ENCODE data around the gene GRM8.
"Not testable (repeated sequence)": the region's sequence is repeated elsewhere in the genome, so short reads cannot be mapped to it uniquely, and the experiment has no call there.

The GRM8 gene

GRCh38 chr7:127021857-127022256 is 230.9 kb downstream of the GRM8 start:
- DNase-seq = no peak

DNA sequence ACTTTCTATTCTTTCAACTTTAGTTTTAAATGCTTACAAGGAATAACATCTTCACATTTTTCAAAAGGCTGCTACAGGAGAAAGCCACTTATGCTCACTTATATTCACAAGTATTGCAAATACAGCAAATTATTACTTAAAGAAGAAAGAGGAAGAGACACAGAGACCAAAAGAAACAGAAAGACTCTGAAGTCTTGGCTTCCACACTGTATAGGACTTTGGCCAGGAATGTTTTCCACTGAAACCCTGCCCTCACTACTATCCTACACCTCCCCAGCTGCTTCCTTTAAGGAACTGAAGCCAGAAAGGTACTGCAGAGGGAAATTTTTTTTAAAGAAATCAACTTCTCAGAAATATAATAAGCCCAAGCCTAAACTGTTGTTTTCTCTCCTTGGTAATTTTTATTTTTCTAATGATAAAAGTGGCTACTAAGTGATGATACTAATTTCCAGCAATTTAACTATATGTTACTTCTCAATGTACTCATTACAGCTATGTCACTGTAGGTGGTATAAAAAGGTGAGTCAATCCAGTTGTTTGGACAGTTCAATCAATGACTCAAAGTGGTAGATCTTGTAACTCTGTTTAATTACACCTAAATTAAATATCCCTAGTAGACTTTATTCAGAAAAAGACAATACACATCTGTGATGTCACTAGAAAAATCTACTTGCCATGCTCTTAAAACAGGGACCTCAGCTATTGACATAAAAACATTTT is 231.6 kb downstream of the GRM8 start:
- no peak for DNase-seq

DNA sequence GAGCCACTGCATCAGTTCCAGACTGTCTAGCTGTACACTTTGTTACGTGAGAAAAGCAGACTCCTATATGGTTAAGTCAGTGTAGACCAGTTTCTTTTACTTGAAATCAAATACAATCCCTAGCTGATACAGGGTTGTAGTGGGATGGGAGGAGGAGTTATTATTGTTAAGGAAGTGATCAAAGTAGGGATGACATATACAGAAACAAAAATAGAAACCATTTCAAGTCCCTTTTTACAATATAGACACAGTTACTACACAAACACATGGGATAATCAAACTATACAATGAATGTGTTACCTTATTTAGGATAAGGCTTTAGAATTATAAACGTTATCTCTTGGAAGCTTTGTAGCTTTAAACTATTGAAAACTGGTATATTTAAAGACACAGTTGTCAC is 233.9 kb downstream of the GRM8 start:
- DNase-seq = no peak

DNA sequence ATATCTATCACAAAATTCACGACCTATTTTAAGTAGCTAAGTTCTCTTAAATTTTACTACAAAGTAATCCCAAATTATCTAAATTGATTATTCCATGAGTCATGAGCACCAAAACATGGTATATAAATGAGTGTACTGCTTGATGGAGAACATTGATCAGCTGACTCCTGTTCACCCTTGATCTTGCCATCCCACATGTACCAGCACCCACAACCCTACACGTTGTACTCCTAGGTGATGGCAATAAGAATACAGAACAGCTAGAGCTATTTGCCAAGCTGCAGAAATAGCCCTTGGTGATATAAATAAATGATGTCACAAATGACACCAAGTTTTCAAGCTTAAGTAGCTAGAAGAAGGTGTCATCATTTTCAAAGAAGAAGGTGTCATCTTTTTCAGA is 235.5 kb downstream of the GRM8 start:
- DNase-seq = no peak

DNA sequence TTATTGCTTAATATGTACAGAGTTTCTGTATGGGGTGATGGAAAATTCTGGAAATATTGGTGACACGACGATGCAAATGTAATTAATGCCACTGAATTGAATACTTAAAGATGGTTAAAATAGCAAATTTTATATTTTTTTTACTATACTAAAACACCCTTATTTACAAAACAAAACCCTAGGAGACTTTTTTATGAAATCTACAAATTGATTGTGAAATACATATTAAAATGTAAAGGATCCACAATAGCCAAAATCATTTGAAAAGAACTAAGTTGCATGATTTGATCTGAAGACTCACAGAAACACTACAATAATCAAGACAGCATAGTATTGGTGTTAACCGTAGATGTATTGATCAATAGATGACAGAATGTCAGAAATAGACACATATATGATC is 252.0 kb downstream of the GRM8 start:
- DNase-seq = no peak

DNA sequence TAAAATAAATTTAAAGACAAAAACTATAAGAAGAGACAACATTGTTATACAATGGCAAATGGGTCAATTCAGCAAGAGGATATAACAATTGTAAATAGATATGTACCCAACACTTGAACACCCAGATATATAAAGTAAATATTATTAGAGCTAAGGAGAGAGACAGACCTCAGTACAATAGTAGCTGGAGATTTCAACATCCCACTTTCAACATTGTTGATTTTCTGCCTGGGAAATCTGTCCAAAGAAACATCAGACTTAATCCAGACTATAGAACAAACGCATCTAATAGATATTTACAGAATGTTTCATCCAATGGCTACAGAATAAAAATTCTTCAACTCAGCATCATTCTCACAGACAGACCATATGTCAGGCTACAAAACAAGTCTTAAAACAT is 256.1 kb downstream of the GRM8 start:
- DNase-seq = no peak

- no peak for DNase-seq
Measured at GRCh38 chr7:126993626-126994213, 259.0 kb downstream of the GRM8 start.

- DNase-seq = no peak
Measured at GRCh38 chr7:126988022-126988421, 264.7 kb downstream of the GRM8 start.

- no peak for DNase-seq
Measured at GRCh38 chr7:126979722-126980121, 273.0 kb downstream of the GRM8 start.

- no peak for DNase-seq
Measured at GRCh38 chr7:126978865-126979264, 273.9 kb downstream of the GRM8 start.

GRCh38 chr7:126973066-126973465 is 279.7 kb downstream of the GRM8 start:
- DNase-seq = no peak

DNA sequence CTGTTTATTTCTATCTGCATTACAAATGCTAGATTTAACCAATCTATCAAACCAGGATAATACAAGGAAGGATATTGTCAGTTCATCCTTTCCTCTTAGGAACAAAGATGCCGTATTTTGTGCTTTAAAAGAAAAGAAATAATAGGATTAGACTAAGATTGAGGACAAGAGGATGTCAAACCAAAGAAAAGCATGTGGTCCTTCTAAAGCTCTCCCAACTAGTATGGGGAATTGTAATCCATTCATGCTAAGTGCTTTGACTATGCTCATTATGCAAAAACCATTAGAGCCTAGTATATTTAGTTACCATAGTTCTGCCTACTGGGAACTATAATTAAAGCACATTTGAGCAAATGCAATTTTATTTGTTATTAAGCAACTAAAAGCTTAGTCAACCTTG is 280.2 kb downstream of the GRM8 start:
- DNase-seq = no peak

DNA sequence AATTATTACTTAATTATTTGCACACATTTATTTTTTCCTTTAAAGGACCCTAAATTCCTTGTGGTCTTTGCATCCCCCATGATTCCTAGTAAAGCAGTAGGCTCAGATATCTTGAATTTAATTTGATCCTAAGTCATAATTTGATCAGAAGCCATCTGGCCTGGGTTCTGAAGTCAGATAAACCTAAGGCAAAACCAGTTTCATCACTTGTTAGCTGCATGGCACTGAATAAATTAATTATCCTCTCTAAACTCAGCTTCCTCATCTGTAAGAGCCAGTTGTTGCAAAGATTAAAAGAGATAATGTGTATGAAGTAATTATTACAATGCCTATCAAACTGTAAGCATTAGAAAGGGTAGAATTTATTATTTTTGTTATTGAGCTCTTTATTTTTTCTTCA is 293.1 kb downstream of the GRM8 start:
- no peak for DNase-seq

DNA sequence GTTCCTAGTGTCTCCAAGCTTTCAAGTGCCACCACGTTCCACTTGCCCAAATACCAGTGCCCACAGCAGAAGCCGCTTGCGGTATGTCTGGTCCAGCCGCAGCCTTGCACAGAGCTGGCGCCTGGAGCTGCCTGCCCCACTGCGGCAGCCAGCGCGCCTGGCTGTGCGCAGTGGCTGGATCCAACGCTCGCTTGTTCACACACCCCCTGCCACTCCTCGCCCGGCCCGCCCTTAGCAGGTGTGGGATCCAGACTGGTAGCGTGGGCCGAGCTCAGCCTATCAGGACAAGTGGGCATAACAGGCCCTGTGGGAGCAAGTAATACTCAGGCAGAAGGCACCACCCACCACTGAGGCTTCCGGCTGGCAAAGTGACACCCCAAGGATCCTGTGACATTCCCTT is 294.4 kb downstream of the GRM8 start:
- DNase-seq = no peak

DNA sequence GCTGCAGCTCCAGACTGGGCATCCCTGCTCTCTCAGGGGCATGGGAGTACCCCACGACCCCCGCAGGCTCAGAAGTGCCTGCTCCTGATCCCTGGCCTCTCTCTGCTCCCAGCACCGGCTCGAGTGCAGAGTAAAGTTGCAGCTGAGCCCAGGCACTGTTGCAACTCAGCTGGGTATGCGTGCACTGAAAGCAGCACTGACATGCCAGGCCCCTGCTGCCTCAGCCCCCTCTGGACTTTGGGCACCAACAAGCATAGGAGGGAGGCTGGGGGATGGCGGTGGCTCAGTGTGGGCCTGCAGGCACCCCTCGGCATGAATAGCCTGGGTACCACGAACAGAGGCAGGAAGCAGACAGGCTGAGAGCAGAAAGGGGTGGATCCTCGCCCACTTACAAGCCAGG is 295.3 kb downstream of the GRM8 start:
- DNase-seq = no peak

DNA sequence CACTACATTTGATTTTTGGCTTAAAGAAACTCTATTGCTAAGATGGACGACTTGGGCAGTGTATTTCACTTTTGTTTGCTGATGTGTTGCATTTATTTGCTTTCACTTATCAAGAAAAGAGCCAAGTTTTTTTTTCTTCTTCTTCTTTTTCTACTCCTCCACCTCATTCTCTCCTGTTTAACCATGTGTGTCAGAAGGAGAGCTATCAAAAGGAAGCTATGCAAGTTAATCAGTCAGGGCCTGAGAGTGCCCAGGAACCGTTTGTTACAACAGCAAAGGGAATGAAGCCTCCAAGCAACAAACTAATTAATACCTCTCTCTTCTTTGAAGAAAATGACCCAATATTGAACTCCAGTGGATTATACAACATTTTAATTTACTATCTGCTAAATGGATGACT is 299.3 kb downstream of the GRM8 start:
- DNase-seq = no peak

DNA sequence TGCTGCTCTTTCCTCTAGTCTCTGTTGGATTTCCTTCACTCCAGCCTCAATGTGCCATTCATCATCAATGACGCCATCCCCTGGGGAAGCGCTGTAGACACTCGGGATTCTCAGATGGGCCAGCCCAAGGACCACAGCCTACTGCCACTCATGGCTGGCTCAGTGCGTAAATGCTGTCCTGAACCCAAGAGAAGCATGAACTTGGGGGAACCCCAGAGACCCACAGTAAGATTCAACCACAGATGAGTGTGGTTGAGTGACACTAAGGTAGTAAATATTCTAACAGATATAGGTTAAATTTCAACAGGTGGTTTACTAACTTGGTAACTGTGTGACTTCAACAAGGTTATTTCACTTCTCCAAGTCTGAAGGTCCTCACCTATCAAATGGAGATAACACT is 304.1 kb downstream of the GRM8 start:
- DNase-seq = no peak

DNA sequence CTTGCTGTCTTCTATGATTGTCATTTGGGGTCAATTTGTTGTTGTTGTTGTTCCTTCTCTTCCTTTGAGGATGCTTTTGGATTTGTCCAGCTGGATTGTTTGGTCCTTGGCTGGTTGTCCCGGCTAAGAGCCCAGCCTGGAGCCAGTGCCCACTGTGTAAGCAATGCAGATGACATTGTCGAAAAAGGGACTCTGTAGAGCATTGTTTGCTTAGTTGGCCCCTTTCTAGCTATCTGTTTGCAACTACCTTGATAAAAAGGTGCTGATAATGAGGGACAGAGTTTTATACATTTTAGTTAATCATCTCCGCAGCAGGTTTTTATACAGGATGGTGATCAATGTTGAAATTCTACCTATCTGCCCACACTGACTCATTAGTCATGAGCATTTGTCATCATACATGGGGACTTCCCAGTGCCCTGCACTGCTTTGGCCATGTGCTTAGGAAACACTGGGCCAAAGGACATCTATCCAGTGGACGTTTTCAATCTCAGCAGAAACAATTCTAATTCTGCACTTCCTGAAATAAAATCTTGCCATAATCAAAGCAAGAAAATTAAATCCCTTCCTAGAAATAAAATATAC is 311.9 kb downstream of the GRM8 start:
- DNase-seq = no peak

GRCh38 chr7:126937171-126937570 is 315.6 kb downstream of the GRM8 start:
- DNase-seq = no peak

DNA sequence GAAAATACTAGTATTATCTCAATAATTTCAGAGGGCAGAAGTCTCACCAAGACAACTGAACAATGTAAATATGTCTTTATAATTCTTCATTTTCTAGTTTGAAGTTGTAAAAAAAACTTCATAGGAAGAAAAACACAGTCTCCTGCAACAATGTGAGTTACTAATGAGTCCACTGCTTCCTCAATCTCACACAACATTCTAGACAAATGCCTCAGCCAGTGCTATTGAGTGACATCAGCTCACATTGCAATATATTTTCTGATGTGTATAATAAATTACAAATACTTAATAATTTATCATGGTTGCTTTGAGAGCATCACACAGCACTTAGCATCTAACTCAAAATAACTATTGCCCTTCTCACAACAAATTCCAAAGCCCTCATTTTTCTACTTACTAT is 321.2 kb downstream of the GRM8 start:
- DNase-seq = no peak

GRCh38 chr7:126930166-126930565 is 322.6 kb downstream of the GRM8 start:
- DNase-seq = no peak

- no peak for DNase-seq
Measured at GRCh38 chr7:126924477-126924876, 328.3 kb downstream of the GRM8 start.

GRCh38 chr7:126911627-126912026 is 341.1 kb downstream of the GRM8 start:
- not testable (repeated sequence) for DNase-seq

DNA sequence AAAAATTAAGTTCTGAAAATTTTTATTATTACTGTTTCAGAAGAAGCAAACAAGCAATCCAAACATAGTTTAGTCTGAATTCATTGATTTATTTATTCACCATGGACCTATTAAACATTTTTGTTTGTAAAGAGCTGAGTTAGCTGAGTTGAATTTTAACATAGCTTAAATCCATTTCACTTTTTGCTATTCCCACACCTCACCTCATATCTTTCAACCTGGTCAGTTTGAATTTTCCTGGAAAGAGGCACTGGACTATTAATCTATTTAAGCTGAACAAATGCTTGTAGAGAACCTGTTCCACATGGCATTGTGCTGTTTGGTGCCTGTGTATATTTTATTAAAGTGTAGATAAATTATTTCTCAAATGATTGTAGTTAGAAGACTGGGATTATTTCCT is 344.2 kb downstream of the GRM8 start:
- DNase-seq = not testable (repeated sequence)

- DNase-seq = not testable (repeated sequence)
Measured at GRCh38 chr7:126907657-126908056, 345.1 kb downstream of the GRM8 start.
